HG02759 (cell line): Measurements from ENCODE around the gene PRDM16.

Experiments
- ATAC-seq: cut with Tn5 transposase; IDR thresholded peaks from one replicate; pipeline ENCODE4 v1.9.1; 2021; ENCODE audit warnings: mild to moderate bottlenecking, moderate library complexity; ENCODE audit not compliant: unreplicated experiment

PRDM16 gene

DNA sequence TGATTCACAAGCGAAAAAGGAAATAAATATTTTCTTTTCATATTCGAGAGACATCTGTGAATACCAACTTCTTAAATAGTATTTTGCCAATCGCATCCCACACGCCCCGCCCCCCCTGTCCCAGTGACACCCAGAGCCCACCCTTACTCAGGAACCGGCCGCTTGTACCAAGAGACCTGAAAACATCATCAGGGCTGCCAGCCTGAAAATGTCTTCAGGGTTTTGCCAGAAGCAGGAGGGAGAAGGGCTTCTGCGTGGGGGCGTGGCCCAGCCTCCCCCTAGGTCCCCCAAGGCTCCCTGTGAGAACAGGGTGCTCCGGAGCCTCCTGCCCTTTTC lies 126.4 kb downstream of the PRDM16 start:
- no peak for ATAC-seq

DNA sequence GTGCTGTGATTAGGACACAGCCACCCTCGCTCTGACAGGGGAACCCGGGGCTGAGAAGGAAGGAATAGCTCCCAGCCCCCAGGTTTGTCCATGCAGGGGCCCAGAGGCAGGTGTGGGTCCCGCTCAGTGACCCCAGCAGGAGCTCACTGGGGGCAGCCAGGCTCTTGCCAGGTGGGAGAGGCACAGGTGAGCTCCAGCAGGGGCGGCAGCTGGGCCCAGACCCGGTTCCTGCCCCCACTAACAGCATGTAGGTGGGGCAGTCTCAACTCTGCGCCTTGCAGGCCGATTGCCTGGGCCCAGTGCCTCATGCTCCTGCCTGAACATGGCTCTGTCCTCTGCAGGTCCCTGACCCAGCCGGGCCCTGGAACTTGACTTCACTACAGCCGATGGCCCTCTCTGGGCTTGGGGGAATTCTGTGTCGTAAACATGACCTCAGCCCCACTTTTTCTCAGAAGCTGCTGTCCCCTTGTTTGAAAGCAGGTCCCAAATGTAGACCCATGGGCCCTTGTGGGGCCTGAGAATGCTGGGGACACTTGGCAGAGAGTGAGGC lies 127.0 kb downstream of the PRDM16 start:
- ATAC-seq: no peak

DNA sequence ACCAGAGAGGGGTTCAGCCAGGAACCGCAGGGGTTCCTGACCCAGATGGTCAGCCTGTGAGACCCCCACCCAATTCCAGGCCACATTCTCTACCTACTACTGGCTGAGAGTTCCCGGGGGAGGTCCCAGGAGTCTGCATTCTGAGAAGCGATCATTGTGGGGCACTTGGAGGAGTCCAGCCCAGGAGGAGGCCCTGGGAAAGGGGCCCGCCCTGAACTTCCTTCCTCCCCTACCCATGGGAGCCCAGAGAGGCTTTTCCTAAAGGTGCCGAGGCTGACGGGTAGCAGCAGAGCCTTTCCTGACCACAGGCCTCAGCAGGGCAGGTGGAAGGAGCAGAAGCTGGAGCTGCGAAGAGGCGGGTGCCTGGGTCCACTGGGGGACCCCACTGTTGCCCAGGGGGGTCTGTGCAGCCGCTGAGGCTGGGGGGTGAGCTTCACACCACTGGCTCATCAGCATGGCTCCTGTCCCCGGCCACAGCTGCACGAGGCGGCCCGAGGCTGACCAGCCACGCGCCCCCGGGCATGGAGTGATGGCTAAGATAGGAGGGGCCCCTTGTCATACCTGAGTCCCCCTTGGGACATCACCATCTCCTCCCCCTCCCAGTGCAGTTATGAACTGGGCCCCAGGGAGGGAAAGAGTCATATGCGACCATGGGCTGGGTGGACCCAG lies 127.7 kb downstream of the PRDM16 start:
- ATAC-seq: no peak

DNA sequence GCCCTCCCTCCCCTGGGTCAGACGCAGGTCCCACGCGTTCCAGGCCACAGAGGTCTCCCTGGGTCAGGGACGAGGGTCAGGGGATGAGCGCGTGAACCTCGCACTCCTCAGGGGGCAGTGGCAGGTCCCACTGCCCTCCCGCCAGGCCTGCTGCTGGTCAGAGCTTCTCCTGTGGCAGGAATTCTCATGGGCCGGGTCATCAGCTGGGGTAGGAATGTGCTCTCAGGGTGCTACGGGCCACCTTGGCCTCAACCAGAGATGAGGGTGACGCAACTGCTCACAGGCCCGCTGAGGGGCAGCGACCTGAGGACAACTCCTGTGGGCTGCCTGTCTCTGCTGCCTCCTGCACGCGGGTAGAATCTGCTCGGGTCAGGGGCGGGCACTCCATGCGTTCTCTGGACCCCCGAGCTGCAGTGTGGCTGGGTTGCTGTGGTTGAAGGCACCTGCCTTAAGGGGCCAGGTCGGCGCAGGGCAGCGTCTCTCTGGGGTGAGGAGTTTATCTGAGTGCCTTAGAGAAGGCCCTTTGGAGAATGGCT lies 128.8 kb downstream of the PRDM16 start:
- no peak for ATAC-seq

DNA sequence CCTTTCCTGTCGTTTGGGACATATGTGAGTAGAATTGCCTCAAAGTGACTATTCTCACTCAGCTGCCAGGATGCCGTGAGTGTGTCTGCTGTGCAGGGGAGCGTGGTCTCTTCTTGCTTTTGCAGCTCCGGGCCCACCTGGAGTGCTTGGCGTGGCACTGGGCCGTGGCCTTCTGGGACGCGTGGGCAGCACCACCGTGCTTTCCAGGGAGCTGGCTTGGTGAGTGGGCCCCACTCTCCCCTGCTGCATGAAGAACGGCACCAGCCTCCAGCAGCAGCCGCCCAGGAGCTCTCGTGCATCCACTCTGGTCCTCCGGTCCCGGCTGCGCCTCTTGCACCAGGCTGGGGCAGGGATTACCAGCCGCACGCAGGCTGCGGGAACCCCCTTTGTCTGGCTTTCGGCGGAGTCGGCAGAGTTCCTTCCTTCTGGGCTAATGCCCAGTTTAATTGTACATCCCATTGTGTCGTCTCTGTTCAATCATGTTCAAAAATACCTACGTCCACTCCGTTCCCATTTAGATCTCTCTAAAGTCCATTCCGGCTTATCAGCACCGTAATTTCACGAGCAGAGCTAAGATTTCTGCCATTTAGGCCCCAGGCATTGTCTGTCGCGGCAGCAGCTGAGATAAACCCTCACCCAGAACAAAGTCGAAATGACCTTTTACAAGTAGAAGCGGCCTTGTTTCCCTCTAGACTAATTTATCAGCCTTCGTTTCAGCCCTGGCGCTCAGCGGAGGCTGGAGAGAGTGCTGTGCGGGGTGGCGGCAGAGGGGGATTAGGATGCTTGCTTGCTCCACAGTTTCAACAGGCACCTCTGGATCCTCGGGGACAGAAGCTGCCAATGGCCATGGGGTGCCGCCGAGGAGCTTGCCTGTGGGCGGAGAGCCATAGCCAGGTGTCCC lies 129.6 kb downstream of the PRDM16 start:
- ATAC-seq: no peak

DNA sequence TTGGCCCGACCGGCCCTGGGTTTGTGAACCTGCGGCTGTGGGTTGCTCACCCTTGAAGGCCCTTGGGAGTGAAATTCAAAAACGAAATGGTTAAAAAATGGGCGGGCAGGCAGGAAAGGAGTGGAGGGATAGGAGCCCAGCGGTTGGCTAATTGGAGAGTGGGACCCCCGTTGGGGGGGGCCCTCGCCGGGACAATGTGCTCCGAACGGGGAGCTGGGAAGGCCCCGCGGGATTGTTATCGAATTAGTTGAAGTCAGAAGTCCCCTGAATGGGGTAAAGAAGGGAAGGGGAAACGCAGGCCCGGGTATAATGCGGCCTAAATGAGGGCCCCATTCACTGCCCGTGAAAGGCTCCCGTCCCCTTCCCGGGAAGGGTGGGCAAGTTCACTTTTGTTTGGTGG lies 135.7 kb downstream of the PRDM16 start:
- ATAC-seq: no peak

DNA sequence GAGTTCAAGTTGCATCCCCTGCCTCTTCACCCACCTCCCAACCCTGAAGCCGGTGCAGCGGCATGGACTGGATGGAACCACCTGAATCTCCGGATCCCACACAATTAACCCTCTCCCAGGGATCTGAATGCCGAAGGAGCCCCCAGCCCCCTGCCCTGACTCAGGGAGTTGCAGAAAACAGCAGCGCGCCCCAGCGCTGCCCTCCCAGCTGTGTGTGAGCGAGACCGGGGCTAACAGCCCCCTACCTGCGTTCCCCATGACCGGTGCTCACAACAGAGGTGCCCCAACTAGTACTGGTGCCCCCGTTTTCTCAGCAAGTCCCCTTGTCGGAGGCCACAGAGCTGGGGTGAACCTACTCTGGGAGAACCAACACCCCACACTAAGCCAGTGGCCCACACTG lies 136.8 kb downstream of the PRDM16 start:
- no peak for ATAC-seq

DNA sequence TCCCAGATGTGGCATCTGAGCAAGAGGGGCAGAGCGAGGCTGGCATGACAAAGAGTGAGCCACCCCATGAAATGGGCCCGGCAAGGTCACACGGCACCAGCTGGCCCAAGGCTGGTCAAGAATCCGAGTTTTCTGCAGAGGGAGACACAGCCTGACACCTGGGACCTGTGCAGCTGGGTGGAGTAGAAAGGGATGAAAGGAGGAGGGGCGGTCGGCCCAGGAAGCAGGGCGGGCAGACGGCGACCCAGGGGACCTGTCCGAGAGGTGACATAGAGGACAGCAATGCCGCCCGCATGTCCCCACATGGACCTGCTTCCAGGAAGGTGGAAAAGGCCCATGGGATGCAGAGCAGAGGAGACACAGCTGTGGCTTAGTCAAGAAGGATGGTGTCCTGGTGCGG lies 137.7 kb downstream of the PRDM16 start:
- ATAC-seq: no peak

DNA sequence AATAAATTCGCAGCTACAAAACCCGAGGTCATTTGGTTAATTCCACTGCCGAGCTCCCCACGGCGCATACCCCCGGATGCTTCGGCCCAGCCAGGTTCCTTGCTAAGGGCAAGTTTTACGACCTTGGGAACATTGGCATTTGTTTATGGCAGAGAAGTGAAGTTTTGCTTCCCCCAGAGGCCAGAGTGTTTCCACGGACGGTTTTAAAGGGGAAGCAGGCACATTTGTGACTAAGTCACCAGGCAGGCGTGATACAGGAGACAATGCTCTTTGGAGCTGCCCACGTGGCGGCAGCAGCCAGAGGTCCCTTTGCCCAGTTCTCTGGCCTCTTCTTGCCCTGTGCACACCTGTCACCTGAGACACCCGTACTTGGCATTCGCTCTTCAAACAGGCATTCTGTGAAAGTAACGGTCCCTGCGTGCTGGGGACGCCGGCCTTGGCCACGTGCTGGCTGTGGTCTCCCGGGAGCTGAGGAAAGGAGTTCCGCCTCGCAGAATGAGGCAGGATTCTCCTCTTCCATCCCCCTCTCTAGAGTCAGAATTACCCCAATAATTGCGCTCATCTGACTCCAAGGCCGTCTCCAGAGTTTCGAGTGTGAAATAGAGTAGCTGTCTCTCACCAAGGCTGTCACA lies 138.3 kb downstream of the PRDM16 start:
- ATAC-seq: no peak

DNA sequence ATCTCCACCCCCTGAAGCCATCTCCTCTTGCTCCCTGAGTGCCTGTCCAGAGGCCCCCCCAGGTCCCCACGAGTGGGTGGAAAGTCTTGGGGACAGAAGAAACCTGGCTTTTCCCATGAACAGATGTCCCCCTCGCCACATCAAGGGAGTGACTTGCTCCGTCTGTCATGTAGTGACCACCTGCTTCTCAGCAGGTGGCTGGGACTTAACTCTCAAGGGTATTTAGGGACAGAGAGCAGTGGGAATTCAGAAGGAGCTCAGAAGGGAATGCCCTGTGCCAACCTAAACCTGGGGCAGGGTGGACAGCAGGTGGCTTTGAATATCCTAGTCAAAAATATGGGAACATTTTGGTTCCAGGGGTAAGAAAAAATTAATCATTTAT lies 139.8 kb downstream of the PRDM16 start:
- no peak for ATAC-seq

DNA sequence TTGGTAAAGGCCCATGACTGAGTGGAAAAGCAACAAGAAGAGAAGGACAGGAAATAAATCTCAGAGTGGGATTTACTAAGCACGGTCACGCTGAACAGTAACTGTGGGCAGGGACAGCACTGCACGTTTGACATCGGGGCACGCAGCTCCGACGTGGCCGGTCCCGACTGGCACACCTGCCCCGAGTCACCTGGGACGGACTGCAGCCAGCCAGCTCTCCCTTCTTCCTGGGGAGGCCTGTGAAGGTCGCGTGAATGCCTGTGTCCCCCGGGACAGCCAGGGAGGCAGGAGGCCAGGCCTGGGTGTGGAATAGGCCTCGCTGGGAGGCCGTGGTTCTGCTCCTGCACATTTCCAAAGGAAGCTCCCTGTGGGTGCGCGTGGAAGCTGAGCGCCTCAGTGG lies 140.2 kb downstream of the PRDM16 start:
- ATAC-seq: no peak

DNA sequence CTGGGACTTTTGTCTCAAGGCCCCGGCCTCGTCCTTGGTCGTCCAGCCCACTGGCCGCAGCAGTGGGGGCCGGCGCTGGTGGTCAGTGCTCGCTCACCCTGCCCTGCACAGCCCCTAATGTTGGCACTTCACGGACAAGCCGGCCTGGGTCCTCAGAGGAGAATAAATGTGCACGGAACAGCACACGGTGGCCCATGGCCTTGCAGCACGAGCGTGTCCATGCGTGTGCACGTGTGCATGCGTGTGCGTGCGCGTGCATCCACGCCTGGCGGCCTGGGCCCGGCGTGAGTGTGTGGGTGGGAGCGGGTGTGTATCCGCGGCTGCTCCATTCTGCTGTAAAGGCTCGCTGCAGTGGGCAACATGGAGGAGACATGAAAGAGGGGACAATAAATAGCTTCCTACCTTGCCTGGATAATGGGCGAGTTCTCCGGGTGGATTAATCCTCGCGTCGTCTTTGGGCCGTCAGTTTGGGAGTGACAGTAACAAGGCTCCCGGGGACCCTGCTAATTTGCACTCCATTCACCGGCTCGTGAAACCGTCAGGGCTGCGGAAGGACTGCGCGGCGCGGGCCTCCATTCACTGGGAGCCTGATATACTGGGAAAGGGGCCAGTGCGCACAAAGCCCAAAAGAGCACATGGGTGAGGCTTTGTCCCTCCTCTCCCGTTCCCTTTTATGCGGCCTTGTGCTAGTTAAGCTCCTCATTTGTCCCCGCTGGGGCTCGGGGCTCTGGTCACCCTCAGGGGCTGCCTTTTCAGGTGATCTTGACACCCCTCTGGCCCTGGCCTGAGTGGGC lies 142.8 kb downstream of the PRDM16 start:
- ATAC-seq: no peak

DNA sequence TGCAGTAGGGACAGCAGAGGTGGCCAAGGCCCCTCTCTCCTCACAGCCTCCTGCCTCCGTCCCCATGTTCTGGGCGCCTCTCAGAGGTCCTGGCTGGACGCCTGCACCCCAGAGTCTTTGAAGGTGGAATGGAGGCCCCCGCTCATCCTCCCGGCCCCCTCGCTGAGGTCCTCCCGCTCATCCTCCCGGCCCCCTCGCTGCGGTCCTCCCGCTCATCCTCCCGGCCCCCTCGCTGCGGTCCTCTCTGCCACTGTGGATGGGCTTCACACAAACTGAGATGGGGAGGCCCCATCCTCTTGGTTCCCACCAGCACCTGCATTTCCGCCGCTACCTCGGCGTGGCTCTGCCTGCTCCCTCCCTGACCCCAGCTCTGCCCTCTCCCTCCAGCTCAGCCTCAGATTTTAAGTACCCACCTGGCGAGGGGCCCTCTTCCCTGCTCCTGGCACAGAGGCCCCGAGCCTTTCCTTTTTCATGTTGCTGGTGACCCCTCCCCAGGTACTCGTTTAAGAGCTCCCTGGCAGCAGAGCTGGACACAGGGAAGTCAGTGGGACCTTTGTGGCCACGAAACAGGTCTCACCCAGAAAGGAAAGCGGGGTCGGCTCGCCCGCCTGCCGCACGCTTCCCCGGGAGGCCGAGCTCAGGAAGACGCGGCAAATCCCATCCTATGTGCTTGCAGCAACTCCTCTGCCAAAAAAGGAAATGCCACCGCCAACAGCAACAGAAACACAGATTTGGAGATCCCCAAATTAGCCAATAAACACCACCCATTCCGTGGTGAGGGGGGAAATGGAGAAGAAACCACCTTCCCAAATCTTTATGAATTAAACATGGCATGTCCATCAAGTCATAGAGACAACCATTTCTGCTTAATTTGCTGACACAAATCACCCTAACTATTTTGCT lies 143.7 kb downstream of the PRDM16 start:
- no peak for ATAC-seq

DNA sequence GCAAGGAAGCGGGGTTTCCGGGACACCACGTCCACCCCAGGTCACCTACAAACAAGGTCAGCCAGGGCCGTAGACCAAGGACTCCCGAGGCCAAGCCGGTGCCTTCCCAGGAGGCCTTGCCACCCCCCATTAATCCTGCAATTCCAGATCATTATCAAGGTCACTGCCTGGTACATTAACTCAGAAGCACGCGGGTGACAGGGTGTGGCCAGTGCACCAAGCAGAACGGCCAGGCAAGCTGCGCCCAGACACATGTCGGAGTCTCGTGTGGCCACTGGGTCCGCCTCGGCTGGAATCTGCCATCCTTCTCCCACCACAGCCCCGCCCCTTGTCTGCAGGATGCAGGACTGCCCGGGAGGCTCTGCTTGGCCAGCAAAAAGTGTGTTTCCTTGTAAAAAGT lies 144.7 kb downstream of the PRDM16 start:
- ATAC-seq: no peak

DNA sequence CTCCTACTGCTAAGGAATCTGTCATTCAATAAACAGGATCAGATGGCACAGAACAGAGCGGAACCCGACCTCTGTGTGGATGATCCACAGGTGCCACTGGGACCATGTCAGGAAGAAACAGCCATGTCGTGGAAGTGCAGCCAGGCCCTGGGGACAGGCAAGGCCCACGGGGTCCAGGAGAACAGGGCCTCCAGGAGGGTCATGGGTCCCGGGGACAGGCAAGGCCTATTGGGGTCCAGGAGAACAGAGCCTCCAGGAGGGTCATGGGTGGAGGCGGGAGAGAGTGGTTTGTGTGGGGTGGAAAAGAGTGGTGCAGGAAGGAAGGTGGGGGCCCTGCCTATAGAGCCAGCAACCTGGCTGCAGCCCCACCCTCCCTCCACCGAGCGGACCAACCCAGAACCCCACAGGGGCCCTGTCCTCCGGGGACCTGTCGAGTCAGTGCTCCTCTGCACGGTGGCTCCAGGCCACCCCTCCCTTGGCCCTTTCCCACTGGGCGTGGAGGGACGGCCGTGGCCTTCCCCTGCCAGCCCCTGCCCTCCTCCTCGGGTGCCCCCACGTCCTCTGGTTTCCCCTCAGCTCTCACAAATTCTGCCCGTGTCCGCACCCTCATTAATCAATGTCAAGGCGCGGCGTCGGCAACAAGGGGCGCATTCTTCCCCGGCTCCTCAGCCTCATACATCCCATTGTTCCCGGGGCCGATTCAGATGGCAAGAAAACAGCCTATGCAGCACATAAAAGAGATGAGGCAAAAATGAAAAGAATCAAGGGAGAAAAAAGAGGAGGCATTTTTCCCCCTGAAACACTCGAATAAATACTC lies 146.4 kb downstream of the PRDM16 start:
- no peak for ATAC-seq

DNA sequence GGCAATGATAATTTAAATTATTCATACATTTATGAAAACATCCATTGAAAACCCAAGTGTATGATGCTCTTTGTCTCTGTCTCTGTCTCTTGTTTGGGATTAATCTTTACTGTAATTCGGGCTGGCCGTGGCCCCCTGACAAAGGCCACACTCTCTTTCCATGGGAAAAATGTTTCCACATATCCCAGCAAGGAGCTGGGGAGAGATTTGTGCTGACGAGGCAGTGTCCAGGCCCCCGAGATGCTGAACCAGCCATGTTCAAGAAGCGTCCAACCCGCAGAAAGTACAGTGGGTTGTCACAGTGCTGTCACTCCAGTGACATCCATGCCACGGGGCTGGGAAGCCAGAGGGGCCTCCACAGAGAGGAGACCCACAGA lies 147.0 kb downstream of the PRDM16 start:
- no peak for ATAC-seq

DNA sequence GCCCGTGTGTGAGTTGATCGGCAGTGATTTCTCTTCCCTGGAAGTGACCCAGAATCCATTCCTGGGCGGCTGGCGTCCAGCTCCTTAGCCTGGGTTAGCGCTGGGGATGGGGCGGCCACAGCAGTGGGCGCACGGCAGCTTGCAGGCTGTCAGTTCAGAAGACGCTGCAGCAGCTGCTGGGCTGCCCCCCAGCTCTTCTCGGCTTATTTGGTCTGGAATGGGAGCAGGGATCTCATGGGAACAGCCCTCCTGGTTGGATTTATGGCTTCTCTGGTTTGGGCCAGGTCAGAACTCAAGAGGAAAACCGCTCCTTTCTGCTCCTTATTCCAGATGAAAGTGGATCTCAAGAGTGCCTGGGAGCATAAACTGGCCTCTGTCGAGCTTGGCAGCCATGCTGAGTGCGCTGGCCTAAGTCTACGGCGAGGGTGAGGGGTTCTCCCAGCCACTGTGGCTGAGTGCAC lies 148.2 kb downstream of the PRDM16 start:
- no peak for ATAC-seq

DNA sequence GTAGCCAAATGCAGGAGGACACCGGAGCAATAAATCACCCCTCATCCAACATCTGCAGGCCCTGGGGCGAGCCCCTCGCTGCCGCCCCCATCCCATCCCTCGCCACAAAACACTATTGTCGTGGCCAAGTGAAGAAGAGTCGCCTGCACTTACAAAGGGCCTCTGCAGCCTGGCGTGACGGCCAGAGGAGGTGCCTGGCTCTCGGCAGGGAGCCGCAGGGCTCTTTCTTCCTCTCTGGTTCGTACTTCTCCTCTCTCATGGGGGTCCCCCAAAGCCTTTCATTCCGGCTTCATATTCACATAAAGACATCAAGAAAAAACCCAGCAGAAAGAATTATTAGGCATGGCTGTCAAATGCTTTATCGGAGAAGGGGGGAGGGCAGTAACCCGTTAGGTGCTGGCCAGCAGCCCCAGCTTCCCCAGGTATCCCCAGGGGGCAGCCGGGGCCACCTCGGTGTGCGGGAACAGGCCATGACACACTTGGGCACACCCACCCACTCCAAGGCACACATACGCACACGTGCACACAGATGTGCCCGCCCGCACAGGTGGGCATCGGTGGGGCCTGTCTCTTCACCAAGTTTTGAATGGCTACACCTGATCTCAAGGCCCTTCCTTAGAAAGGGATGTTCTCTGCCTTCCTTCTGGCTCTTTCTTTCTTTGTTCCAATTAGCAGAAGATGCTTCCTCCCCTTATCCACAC lies 149.1 kb downstream of the PRDM16 start:
- no peak for ATAC-seq
